GM21390 (cell line): ENCODE results near the gene C5.

Experiments used
- ATAC-seq: cut with Tn5 transposase; IDR thresholded peaks from one replicate; pipeline ENCODE4 v1.9.1; 2021; ENCODE audit not compliant: unreplicated experiment

C5 gene

DNA sequence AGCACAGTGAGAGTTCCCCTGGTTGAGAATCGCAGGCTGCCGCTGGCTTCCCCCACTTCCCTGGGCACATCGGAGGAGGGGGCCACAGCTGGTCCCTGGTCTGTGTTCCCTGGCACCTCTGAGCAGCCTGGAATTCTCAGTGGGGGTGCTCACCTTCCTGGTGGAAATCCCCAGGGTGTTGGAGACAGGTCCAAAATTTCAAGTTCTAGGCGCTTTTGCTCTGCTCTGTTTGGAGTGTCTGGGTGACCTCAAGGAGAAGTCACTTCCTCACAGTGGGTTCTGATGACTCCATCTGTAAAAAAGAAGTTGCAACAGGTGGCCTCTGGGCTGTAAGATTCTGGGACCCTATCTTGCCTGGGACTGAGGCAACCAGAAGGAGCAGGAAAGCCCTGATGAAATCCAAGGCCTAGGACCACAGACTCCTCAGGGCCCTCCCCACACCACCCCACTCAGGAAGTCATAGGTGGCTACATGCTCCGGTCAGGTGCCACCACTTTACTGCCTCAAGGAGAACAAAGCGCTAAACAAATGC is 123.6 kb downstream of the C5 start, which contains the start of gene TRAF1:
TSS of gene TRAF1 (minus strand) at position 400 of the 532 bp plus-strand sequence. CDS start 721 bp downstream, outside the sequence.
- ATAC-seq, result peak; percentile 14

GRCh38 chr9:120925535-120926396 is 124.3 kb downstream of the C5 start:
- peak; percentile 26 for ATAC-seq

DNA sequence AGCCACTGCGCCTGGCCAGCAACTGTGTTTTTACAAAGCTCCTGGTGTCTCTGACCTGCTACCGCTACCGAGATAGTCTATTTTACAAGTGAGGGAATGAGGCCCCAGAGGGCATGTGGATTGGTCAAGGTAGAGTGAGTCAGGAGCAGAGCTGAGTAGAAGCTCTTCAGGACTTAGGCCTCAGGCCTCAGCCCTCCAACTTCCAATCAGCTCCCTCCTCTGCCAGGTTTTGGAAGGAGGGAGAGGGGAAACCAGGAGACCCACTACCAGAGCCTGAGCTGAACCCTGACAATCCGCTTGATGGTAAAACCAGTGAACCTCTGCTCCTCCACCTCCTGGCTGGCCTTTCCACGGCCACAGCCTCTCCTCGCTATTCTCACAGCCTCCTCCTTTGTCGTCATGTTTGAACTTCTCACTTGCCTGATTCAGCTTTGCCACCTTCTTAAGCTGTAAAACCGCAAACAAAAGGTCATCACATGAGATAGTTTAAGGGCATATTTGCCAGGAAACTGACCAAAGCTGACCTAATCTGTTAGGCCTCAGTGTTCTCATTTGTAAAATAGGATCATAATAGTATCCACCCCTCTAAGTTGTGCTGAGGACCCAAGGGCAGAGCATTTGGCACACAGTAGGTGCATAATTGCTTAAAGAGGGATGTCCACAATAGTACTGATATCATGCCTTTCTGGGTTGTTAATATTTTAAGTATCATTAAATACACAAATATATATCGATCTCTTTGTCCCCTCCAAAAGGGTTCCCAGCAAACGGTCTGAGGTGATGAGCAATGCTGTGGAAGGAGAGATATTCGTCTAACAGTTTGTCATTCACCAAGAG is 125.2 kb downstream of the C5 start:
- no peak for ATAC-seq

DNA sequence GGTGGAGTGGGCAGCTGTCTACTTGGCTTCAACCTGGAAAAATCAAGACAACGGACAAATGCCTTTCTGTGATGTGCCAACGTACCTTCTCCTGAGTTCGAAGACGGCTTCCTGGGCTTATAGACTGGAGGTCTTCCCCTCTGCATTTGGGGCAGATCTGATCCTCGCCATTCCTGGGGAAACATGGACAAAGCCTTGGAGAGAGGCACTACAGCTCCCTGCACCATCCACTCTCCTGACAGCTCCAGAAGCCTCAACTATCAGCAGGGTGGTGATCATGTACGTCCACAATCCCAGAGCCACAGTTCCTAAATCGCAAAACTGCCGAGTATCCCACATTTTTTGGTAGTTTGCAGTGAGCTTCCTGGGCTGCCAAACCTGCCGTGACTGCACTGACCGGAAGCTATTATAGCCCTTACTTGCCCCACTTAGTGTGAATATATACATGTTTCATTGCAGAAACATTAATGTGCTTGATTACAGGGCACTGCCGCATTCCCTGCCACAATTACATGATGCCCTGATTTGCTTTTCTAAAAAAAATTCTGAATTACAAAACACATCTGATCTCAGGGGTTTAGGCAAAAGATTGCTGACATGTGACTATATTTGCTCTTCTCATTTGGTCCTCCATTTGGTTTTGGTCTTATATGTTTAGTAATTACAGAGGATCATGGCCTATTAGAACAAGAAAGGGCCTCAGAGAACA is 126.3 kb downstream of the C5 start:
- no peak for ATAC-seq

DNA sequence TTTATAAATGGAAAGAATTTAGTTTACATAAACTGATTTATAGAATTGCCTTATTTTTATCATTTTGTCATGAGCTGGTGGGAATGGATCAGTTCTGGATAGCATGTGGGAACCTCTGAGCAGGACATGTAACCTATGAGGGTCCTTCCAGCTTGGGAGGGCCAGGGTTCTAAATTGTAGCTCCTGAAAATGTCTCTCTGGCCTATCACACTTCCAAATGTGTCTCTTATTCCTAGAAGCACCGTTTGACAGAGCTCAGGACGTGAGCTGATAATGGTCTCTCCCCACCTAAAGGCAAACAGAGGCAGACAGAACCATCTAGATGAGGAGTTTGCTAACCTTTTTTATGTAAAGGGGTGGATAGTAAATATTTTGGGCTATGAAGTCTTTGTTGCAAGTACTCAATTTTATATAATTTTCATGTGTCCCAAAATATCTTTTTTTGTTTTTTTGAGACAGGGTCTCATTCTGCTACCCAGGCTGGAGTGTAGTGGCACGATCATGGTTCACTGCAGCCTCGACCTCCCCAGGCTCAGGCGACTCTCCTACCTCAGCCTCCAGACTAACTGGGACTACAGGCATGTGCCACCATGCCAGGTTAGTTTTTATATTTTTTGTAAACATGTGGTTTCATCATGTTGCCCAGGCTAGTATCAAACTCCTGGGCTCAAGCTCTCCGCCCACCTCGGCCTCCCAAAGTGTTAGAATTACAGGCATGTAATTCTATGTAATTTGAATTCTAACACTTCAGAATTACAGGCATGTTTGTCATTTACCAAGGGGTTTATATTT is 127.5 kb downstream of the C5 start:
- ATAC-seq, result no peak

DNA sequence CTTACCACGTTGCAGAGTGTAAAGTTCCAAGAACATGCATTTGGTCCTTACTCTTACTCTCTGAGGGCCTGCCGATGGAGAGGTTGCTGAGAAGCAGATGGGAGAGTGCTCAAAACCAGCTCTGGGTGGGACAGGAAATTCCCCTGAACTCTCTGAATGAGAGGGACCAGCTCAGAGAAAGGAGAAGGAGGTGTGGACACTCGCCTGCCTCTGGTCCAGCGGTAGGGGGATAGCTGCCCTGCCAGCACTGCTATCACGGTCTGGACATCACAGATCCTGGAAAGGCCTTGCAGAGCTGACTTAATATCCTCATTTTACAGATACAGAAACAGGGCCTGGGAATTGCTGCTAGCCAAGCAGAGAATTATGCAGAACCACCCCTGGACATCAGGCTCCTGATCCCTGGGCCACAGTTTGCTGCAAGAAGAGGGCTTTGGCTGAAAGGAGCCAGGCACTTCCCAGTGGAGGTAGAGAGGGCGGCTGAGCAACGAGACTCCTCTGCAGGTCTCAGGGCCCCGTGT is 128.4 kb downstream of the C5 start:
- ATAC-seq, result no peak

DNA sequence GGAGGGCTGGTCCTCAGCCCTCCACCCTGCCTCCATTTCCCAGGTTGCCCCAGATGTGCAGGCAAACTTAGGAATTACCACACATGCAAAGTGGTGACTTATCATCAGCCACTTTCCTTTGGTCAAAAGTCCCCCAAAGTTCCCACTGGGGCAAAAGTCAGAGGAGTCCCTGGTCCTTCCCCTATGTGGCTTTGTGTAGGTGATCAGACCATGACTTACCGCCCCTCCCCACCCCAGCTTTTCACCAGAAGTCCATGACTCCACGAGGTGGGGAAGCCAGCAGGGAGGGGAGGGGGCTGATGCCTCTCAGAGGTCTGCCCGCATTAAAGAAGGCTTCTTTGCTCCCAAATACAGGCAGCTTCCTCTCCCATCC is 129.3 kb downstream of the C5 start:
- no peak for ATAC-seq

- ATAC-seq, result no peak
Measured at GRCh38 chr9:120919843-120920805, 130.0 kb downstream of the C5 start.

- ATAC-seq, result no peak
Measured at GRCh38 chr9:120918931-120919842, 130.9 kb downstream of the C5 start.

DNA sequence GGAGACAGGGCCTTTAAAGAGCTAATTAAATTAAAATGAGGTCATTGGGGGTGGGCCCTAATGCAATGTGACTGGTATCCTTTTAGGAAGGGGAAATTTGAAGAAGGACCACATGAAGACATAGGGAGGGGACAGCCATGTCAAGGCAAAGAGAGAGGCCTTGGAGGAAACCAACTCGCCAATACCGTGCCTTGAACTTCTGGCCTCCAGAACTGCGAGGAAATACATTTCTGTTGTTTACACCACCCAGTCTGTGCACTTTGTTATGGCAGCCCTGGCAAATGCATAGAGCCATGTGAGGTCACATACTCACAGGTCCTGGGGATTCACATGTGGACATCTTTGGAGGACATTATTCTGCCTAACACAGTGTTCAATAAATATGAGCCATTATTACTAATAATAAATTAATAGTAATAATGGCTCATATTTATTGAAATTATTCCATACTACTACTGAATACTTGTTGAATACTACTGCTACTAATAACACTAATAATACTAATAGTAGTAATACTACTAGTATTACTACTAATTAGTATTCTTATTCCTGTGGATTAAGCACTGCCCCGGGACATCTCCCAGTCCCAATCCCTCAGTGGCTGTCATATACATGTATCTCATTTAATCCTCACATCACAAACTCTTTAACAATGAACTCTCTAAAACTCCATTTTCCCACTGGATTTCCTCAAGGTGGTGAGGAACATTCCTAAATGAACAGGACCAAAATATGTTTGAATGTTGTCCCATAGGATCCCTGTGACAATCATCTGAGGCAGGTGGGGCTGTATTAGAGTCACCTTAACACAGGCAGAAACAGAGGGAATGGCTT is 131.9 kb downstream of the C5 start:
- no peak for ATAC-seq

DNA sequence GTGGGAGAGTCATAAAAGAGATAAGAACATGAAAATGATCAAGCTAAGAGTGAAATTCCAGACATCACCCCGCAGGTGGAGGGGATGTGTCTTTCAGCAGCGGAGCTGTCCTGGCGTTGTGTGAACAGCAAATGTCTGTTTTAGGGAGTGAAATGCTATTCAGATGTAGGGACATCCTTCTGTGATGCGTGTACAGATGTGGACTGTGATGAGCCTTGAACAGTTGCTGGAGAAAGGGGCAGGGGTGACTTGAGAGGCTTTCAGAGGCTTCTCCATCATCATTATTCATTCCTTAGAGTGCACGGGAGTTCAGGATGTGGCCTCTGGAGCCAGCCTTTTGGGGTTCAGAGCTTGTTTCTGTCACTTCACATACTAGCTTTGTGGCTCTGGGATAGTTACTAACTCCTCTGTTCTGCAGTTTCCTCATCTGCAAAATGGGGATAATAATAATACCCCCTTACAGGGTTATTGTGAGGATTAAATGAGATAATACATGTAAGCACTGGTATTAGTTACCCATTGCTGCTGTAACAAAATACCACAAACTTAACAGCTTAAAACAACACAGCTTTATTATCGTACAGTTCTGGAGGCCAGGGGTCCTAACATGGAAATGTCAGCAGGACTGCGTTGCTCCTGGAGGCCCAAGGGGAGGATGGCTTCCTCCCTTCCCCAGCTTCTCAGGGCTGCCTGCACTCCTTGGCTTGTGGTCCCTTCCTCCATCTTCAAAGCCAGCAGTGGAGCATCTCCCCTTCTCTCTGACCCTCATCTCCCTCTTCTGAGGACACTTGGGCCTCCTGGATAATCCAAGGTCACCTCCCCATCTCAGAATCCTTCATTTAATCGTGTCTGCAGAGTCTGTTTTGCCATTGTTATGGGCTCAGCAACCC is 132.8 kb downstream of the C5 start:
- ATAC-seq, result no peak

- ATAC-seq, result no peak
Measured at GRCh38 chr9:120916588-120916987, 133.5 kb downstream of the C5 start.

- ATAC-seq, result no peak
Measured at GRCh38 chr9:120915854-120916470, 134.1 kb downstream of the C5 start.

DNA sequence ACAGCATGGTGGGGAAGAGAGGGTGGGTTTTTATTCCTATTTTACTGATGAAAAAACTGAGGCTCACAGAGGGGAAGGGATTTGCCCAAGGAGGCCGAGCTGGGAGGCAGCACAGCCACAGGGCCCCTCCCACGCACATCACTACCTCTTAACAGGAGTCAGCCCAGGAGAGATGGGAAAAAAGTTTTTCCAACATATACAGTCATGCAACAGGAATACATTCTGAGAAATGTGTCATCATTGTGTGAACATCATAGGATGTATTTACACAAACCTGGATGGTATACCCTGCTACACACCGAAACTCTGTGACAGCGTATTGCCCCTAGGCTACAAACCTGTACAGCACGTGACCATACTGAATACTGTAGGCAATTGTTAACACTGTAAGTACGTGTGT is 135.1 kb downstream of the C5 start:
- no peak for ATAC-seq

DNA sequence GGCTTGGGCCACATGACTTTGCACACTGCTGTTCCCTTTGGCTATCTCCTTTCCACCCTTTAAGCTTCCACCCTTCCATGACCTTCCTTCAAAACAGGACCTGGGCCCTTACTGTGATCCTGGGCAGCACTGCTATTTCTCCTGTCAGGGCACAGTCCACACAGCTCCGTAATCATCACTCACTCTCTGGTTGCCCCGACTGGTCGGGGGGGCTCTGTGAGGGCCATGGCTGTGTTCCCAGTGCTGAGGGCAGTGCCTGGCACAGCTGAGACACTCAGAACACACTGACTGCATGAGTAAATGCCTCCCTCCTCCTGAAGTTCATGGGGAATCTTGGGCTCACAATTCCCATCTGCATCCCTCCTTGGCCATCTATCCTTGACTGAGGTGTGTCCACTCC is 135.7 kb downstream of the C5 start:
- ATAC-seq, result no peak
